CD4-positive, alpha-beta T cell treated with Interleukin-6 at 100 ng/mL for 8 hours (primary cell): ENCODE measurements around the gene RDH16.
"Not testable (repeated sequence)": the region's sequence is repeated elsewhere in the genome, so short reads cannot be mapped to it uniquely, and the experiment has no call there.

Source experiments
- DNase-seq: peaks from one replicate; pipeline ENCODE4 v3.0.0-alpha.2; 2020; ENCODE audit warnings: mixed read lengths, low spot score

The RDH16 gene

GRCh38 chr12:56954057-56954957 lies 3.1 kb downstream of the RDH16 start:
- no peak for DNase-seq

- no peak for DNase-seq
Observed at GRCh38 chr12:56953314-56953713, 4.1 kb downstream of the RDH16 start.

GRCh38 chr12:56951582-56952339 lies 5.6 kb downstream of the RDH16 start:
- no peak for DNase-seq

GRCh38 chr12:56948881-56949280 lies 8.5 kb downstream of the RDH16 start:
- DNase-seq, result no peak

- DNase-seq, result no peak
Observed at GRCh38 chr12:56948457-56948777, 9.0 kb downstream of the RDH16 start.

GRCh38 chr12:56947633-56948456 lies 9.6 kb downstream of the RDH16 start:
- no peak for DNase-seq

GRCh38 chr12:56943878-56944277 lies 13.5 kb downstream of the RDH16 start:
- no peak for DNase-seq

GRCh38 chr12:56943374-56943773 lies 14.0 kb downstream of the RDH16 start:
- DNase-seq, result not testable (repeated sequence)

GRCh38 chr12:56941299-56942017 lies 15.9 kb downstream of the RDH16 start:
- no peak for DNase-seq

- not testable (repeated sequence) for DNase-seq
Observed at GRCh38 chr12:56940942-56941298, 16.5 kb downstream of the RDH16 start.

GRCh38 chr12:56935752-56936151 lies 21.7 kb downstream of the RDH16 start:
- DNase-seq, result no peak

- no peak for DNase-seq
Observed at GRCh38 chr12:56935157-56935556, 22.3 kb downstream of the RDH16 start.

- DNase-seq, result no peak
Observed at GRCh38 chr12:56933826-56934625, 23.4 kb downstream of the RDH16 start, which contains the start of gene SDR9C7. TSS of gene SDR9C7 (minus strand) at chr12:56934408. CDS start at chr12:56934261, 147 bp downstream.

GRCh38 chr12:56932867-56933266 lies 24.5 kb downstream of the RDH16 start:
- DNase-seq, result no peak

GRCh38 chr12:56932146-56932545 lies 25.3 kb downstream of the RDH16 start:
- DNase-seq, result no peak

- no peak for DNase-seq
Observed at GRCh38 chr12:56931474-56931978, 25.9 kb downstream of the RDH16 start.

GRCh38 chr12:56930241-56930640 lies 27.2 kb downstream of the RDH16 start:
- no peak for DNase-seq

GRCh38 chr12:56929780-56930179 lies 27.6 kb downstream of the RDH16 start:
- DNase-seq, result no peak

- no peak for DNase-seq
Observed at GRCh38 chr12:56928262-56928661, 29.1 kb downstream of the RDH16 start.

- no peak for DNase-seq
Observed at GRCh38 chr12:56927281-56927680, 30.1 kb downstream of the RDH16 start.

GRCh38 chr12:56922031-56922430 lies 35.4 kb downstream of the RDH16 start:
- no peak for DNase-seq
